WI38 (cell line): ENCODE measurements around the gene SCN1B.
"Not testable (repeated sequence)": the region's sequence is repeated elsewhere in the genome, so short reads cannot be mapped to it uniquely, and the experiment has no call there.

Experiments used
- H3K4me3 ChIP-seq: 2 replicates; pipeline ENCODE4 v1.5.1; 2011; ENCODE audit warnings: low read depth, mild to moderate bottlenecking, control low read depth, low read length
- CTCF ChIP-seq: IDR thresholded peaks from 2 replicates; pipeline ENCODE4 v1.5.1; 2012; ENCODE audit warnings: low read depth, mild to moderate bottlenecking, control low read depth, low read length

Gene SCN1B

GRCh38 chr19:35005256-35005977, 24.9 kb upstream of the SCN1B start:
- TF ChIP-seq CTCF = no peak
- no peak overlapping the region for H3K4me3 ChIP-seq

GRCh38 chr19:35006007-35006341, 24.3 kb upstream of the SCN1B start:
- H3K4me3 ChIP-seq = not testable (repeated sequence)

GRCh38 chr19:35006342-35006998, 23.8 kb upstream of the SCN1B start:
- TF ChIP-seq CTCF = no peak

GRCh38 chr19:35006999-35007365, 23.3 kb upstream of the SCN1B start:
- no peak for TF ChIP-seq CTCF
- H3K4me3 ChIP-seq = no peak overlapping the region

More at GRCh38 chr19:35006342-35006998, 23.8 kb upstream of the SCN1B start:
- H3K4me3 ChIP-seq = peak overlapping the region; percentile 12; the same call in 1 of the 2 replicates

- H3K4me3 ChIP-seq = not testable (repeated sequence)
These were observed 22.8 kb upstream of the SCN1B start for GRCh38 chr19:35007427-35007826.

GRCh38 chr19:35008891-35009341, 21.4 kb upstream of the SCN1B start:
- TF ChIP-seq CTCF = no peak
- H3K4me3 ChIP-seq = no peak overlapping the region

GRCh38 chr19:35009424-35010415, 20.6 kb upstream of the SCN1B start:
- no peak for TF ChIP-seq CTCF
- no peak overlapping the region for H3K4me3 ChIP-seq
